ENCODE measurements around the gene SHISA9. TPM values are rescaled to one million over a fixed set of nuclear protein-coding genes. Genes with fewer than 3 reads are reported as not detected.

Gene SHISA9
- total RNA-seq, 1 donor from 2014 or later: 5.3 TPM

GRCh38 chr16:13062219-13062618, 160.8 kb downstream of the SHISA9 start:
- no peaks in the 10 kb centered on the region for H3K27me3 Mint-ChIP-seq
- H3K36me3 Mint-ChIP-seq: no peaks in the 10 kb centered on the region
- no peak overlapping the region for H3K27ac Mint-ChIP-seq
- TF ChIP-seq, protein P1, sequence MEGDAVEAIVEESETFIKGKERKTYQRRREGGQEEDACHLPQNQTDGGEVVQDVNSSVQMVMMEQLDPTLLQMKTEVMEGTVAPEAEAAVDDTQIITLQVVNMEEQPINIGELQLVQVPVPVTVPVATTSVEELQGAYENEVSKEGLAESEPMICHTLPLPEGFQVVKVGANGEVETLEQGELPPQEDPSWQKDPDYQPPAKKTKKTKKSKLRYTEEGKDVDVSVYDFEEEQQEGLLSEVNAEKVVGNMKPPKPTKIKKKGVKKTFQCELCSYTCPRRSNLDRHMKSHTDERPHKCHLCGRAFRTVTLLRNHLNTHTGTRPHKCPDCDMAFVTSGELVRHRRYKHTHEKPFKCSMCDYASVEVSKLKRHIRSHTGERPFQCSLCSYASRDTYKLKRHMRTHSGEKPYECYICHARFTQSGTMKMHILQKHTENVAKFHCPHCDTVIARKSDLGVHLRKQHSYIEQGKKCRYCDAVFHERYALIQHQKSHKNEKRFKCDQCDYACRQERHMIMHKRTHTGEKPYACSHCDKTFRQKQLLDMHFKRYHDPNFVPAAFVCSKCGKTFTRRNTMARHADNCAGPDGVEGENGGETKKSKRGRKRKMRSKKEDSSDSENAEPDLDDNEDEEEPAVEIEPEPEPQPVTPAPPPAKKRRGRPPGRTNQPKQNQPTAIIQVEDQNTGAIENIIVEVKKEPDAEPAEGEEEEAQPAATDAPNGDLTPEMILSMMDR (conservative IDR thresholded peaks at IDR 0.05): no peak
- no peaks in the 10 kb centered on the region for H3K9me3 Mint-ChIP-seq
- no peak for DNase-seq (ENCODE audit: extremely low spot score, unreplicated experiment)
- H3K4me1 Mint-ChIP-seq (ENCODE audit: unreplicated experiment): no peaks in the 10 kb centered on the region
- H3K4me3 Mint-ChIP-seq: no peak overlapping the region

DNA sequence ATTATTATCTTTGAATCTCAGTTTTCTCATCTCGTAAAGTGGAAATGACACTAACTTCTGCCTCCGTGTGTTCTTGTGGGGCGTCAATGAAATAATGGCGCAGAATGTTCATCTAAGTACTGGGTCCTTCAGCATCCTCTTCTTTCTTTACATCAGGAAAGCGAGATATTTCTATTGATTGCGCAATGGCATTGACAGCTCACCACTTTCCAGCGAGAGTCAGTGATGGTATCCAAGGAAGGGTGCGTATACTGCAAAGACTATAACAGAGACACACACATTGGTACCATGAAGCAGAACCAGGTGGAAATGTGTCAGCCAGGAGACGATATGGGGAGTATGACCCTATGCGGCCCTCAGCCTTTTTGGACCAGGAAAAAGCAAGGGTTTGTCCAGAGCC, 162.1 kb downstream of the SHISA9 start:
- Mint-ChIP-seq H3K27ac (no peak overlapping the region), H3K27me3 (no peaks in the 10 kb centered on the region), H3K36me3 (no peaks in the 10 kb centered on the region), H3K4me1 (ENCODE audit: unreplicated experiment) (no peaks in the 10 kb centered on the region), H3K9me3 (no peaks in the 10 kb centered on the region), H3K4me3 (no peak overlapping the region)
- DNase-seq (ENCODE audit: extremely low spot score, unreplicated experiment): no peak
- TF ChIP-seq, protein P1 (conservative IDR thresholded peaks at IDR 0.05): no peak

GRCh38 chr16:13064821-13065220, 163.4 kb downstream of the SHISA9 start:
- Mint-ChIP-seq H3K4me1 (ENCODE audit: unreplicated experiment) (no peaks in the 10 kb centered on the region), H3K27ac (no peak overlapping the region), H3K27me3 (no peaks in the 10 kb centered on the region), H3K4me3 (no peak overlapping the region), H3K36me3 (no peaks in the 10 kb centered on the region), H3K9me3 (no peaks in the 10 kb centered on the region)
- TF ChIP-seq, protein P1 (conservative IDR thresholded peaks at IDR 0.05): no peak
- DNase-seq (ENCODE audit: extremely low spot score, unreplicated experiment): no peak

- peaks cover 5% of the 10 kb centered on the region for H3K27me3 Mint-ChIP-seq
- no peaks in the 10 kb centered on the region for H3K36me3 Mint-ChIP-seq
- DNase-seq (ENCODE audit: extremely low spot score, unreplicated experiment): no peak
- no peak overlapping the region for H3K27ac Mint-ChIP-seq
- H3K4me1 Mint-ChIP-seq (ENCODE audit: unreplicated experiment): no peaks in the 10 kb centered on the region
- TF ChIP-seq, protein P1 (conservative IDR thresholded peaks at IDR 0.05): no peak
- H3K4me3 Mint-ChIP-seq: no peak overlapping the region
- H3K9me3 Mint-ChIP-seq: no peaks in the 10 kb centered on the region
Observed at GRCh38 chr16:13067648-13068047, 166.2 kb downstream of the SHISA9 start.

DNA sequence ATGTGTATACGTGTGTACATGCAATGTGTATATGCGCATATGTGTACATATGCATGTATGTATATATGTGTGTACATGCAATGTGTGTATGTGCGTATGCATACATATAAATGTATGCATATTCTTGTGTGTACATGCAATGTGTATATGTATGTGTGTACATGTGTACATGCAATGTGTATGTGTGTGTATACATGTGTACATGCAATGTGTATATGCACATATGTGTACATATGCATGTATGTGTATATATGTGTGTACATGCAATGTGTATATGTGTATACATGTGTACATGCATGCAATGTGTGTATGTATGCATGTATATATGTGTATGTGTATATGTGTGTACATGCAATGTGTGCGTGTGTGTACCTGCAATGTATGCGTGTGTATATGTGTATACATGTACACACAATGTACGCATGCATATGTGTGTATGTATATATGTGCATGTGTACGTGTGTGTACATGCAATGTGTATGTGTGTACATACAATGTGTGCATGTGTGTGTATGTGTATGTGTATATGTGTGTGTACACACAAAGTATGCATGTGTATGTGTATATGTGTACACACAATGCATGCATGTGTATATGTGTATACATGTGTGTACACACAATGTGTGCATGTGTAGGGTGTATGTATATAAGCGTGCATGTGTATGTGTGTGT, 167.7 kb downstream of the SHISA9 start:
- H3K4me1 Mint-ChIP-seq (ENCODE audit: unreplicated experiment): no peaks in the 10 kb centered on the region
- no peak overlapping the region for H3K4me3 Mint-ChIP-seq
- H3K36me3 Mint-ChIP-seq: no peaks in the 10 kb centered on the region
- TF ChIP-seq, protein P1 (conservative IDR thresholded peaks at IDR 0.05): no peak
- DNase-seq (ENCODE audit: extremely low spot score, unreplicated experiment): no peak
- H3K27me3 Mint-ChIP-seq: peaks cover 5% of the 10 kb centered on the region
- H3K27ac Mint-ChIP-seq: no peak overlapping the region
- no peaks in the 10 kb centered on the region for H3K9me3 Mint-ChIP-seq

Measured in type B pancreatic cell (in vitro differentiated cells).